ENCODE measurements around the gene SEC16B. TPM values are rescaled to one million over a fixed set of nuclear protein-coding genes. Genes with fewer than 3 reads are reported as not detected.

Gene SEC16B
- total RNA-seq, 4 donors from 2014 or later = 5.1 to 89.8 (median 15.2) TPM

- H3K27me3 ChIP-seq = no peaks in the 10 kb centered on the region
- 80 to 84% methylated on average over 7 to 9 of the region's 9 CpGs for WGBS, 2 donors (ENCODE audit: low coverage in 1 of 2)
- intact Hi-C loops (cut with DNase I; ENCODE audit: low total_unique reads) (loop anchor here (10.0 kb wide), 1 partner anchor 1042 kb away; no protein-coding TSS in a partner anchor), in situ Hi-C loops (cut with MboI; ENCODE audit: low pct_ligation_motif_present in 1 of 4, low pct_unique_long_range_greater_than_20kb in 1 of 4, low sequenced_read_pairs in 3 of 4) (loop anchor here in 3 of 4 donors (25.0 kb wide), 1 partner anchor 1050 kb away; no protein-coding TSS in a partner anchor)
- H3K36me3 ChIP-seq = peaks cover 0 to 4% (median 0%) of the 10 kb centered on the region in 4 donors
- no peaks in the 10 kb centered on the region for H3K4me1 ChIP-seq
- TF ChIP-seq POLR2AphosphoS5 (IDR thresholded peaks at IDR 0.05) = no peak
- TF ChIP-seq POLR2A (IDR thresholded peaks at IDR 0.05) = no peak
- TF ChIP-seq, protein P1, sequence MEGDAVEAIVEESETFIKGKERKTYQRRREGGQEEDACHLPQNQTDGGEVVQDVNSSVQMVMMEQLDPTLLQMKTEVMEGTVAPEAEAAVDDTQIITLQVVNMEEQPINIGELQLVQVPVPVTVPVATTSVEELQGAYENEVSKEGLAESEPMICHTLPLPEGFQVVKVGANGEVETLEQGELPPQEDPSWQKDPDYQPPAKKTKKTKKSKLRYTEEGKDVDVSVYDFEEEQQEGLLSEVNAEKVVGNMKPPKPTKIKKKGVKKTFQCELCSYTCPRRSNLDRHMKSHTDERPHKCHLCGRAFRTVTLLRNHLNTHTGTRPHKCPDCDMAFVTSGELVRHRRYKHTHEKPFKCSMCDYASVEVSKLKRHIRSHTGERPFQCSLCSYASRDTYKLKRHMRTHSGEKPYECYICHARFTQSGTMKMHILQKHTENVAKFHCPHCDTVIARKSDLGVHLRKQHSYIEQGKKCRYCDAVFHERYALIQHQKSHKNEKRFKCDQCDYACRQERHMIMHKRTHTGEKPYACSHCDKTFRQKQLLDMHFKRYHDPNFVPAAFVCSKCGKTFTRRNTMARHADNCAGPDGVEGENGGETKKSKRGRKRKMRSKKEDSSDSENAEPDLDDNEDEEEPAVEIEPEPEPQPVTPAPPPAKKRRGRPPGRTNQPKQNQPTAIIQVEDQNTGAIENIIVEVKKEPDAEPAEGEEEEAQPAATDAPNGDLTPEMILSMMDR (IDR thresholded peaks at IDR 0.05) = no peak
- TF ChIP-seq EP300 (IDR thresholded peaks at IDR 0.05; ENCODE audit: low read depth) = no peak
- no peak overlapping the region for H3K27ac ChIP-seq
- no peaks in the 10 kb centered on the region for H3K9me3 ChIP-seq
- no peak for DNase-seq
- no peak overlapping the region for H3K4me3 ChIP-seq
Observed at GRCh38 chr1:177937174-177937770, 32.6 kb downstream of the SEC16B start.

GRCh38 chr1:177935638-177936415 is 34.0 kb downstream of the SEC16B start:
- H3K4me3 ChIP-seq = no peak overlapping the region
- no peaks in the 10 kb centered on the region for H3K9me3 ChIP-seq
- intact Hi-C loops (cut with DNase I; ENCODE audit: low total_unique reads) (loop anchor here (10.0 kb wide), 1 partner anchor 1041 kb away; no protein-coding TSS in a partner anchor), in situ Hi-C loops (cut with MboI; ENCODE audit: low pct_ligation_motif_present in 1 of 4, low pct_unique_long_range_greater_than_20kb in 1 of 4, low sequenced_read_pairs in 3 of 4) (loop anchor here in 3 of 4 donors (25.0 kb wide), 1 partner anchor 1049 kb away; no protein-coding TSS in a partner anchor)
- no peaks in the 10 kb centered on the region for H3K4me1 ChIP-seq
- no peaks in the 10 kb centered on the region for H3K27me3 ChIP-seq
- TF ChIP-seq, protein P1 (IDR thresholded peaks at IDR 0.05) = no peak
- TF ChIP-seq POLR2AphosphoS5 (IDR thresholded peaks at IDR 0.05) (no peak), EP300 (IDR thresholded peaks at IDR 0.05; ENCODE audit: low read depth) (no peak), POLR2A (IDR thresholded peaks at IDR 0.05) (no peak)
- DNase-seq = no peak
- H3K27ac ChIP-seq = no peak overlapping the region
- WGBS, 2 donors (ENCODE audit: low coverage in 1 of 2) = 78 to 79% methylated on average over 8 of the region's 8 CpGs
- H3K36me3 ChIP-seq = peaks cover 0 to 4% (median 0%) of the 10 kb centered on the region in 4 donors

DNA sequence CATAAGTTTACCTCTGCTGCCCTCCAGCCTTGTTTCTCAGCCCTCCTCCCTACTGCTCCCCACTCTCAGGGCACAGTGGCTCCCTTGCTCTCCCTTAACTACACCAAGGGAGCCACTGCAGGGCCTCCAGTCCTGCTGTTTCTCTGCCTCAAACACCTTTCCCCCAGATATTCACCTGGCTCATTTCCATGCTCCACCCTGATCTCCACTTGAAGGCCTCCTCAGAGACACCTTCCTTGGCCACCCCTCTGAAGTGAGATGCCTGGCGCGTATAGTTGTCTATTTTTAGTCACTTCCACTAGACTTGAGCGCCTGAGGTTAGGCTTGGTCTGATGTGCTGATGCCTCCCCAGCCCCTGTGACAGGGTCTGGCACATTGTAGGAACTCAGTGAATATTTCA is 34.9 kb downstream of the SEC16B start:
- DNase-seq = no peak
- H3K27ac ChIP-seq = no peak overlapping the region
- intact Hi-C loops (cut with DNase I; ENCODE audit: low total_unique reads) = loop anchor here (10.0 kb wide), 1 partner anchor 1040 kb away; no protein-coding TSS in a partner anchor
- no peak overlapping the region for H3K4me3 ChIP-seq
- in situ Hi-C loops (cut with MboI; ENCODE audit: low pct_ligation_motif_present in 1 of 4, low pct_unique_long_range_greater_than_20kb in 1 of 4, low sequenced_read_pairs in 3 of 4) = loop anchor here in 3 of 4 donors (25.0 kb wide), 1 partner anchor 1048 kb away; no protein-coding TSS in a partner anchor
- peaks cover 0 to 4% (median 0%) of the 10 kb centered on the region in 4 donors for H3K36me3 ChIP-seq
- 88% methylated on average over 3 of the region's 3 CpGs; no CpG with 5 or more reads in 1 of the 2 donors for WGBS, 2 donors (ENCODE audit: low coverage in 1 of 2)
- no peaks in the 10 kb centered on the region for H3K9me3 ChIP-seq
- H3K4me1 ChIP-seq = no peaks in the 10 kb centered on the region
- TF ChIP-seq POLR2A (IDR thresholded peaks at IDR 0.05) (no peak), EP300 (IDR thresholded peaks at IDR 0.05; ENCODE audit: low read depth) (no peak)
- H3K27me3 ChIP-seq = no peaks in the 10 kb centered on the region

DNA sequence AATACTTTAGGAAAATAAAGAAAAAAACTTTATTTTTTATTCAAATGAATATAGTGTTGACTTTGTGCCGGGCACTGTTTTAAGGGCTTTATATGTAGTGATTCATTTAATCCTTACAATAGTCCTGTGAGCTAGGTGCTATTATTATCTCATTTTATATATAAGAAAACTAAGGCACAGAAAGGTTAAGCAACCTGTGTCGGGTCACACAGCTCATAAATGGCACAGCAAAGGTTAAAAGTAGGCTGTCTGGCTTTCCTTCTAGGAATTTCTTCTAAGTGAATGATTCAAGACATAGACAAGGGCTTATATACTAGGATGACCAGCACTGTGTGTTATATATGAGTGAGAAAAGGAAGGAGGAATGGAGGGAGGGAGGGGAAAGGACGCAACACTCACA is 35.4 kb downstream of the SEC16B start:
- Histone ChIP-seq H3K27me3 (no peaks in the 10 kb centered on the region), H3K4me1 (no peaks in the 10 kb centered on the region), H3K27ac (no peak overlapping the region), H3K9me3 (no peaks in the 10 kb centered on the region), H3K36me3 (peaks cover 0 to 4% (median 0%) of the 10 kb centered on the region in 4 donors), H3K4me3 (no peak overlapping the region)
- no peak for TF ChIP-seq EP300 (IDR thresholded peaks at IDR 0.05; ENCODE audit: low read depth)
- TF ChIP-seq, protein P1 (IDR thresholded peaks at IDR 0.05) = no peak
- no peak for TF ChIP-seq POLR2AphosphoS5 (IDR thresholded peaks at IDR 0.05)
- no peak for TF ChIP-seq POLR2A (IDR thresholded peaks at IDR 0.05)
- intact Hi-C loops (cut with DNase I; ENCODE audit: low total_unique reads) (loop anchor here (10.0 kb wide), 1 partner anchor 1040 kb away; no protein-coding TSS in a partner anchor), in situ Hi-C loops (cut with MboI; ENCODE audit: low pct_ligation_motif_present in 1 of 4, low pct_unique_long_range_greater_than_20kb in 1 of 4, low sequenced_read_pairs in 3 of 4) (loop anchor here in 3 of 4 donors (25.0 kb wide), 1 partner anchor 1047 kb away; no protein-coding TSS in a partner anchor)
- DNase-seq = no peak
- 89 to 98% methylated on average over 2 to 3 of the region's 3 CpGs for WGBS, 2 donors (ENCODE audit: low coverage in 1 of 2)
